Loucy (cell line): ENCODE data around the gene IGF2R.
"Not testable (repeated sequence)": the region's sequence is repeated elsewhere in the genome, so short reads cannot be mapped to it uniquely, and the experiment has no call there.

Experiments
- H2AFZ ChIP-seq: fragments of 200-600 bp; sonication (generic); 2 replicates; pipeline ENCODE4 v1.6.0; 2016; ENCODE audit warnings: antibody characterized with exemption, mild to moderate bottlenecking, low read length, moderate library complexity
- H3F3A ChIP-seq: fragments of 200-600 bp; 2 replicates; pipeline ENCODE4 v1.6.0; 2016; ENCODE audit warnings: antibody characterized with exemption, low read depth, mild to moderate bottlenecking
- H3K27me3 ChIP-seq: fragments of 200-600 bp; sonication (generic); 2 replicates; pipeline ENCODE4 v1.6.1; 2014; ENCODE audit warnings: low read length, mild to moderate bottlenecking; ENCODE audit not compliant: insufficient read depth, poor library complexity, severe bottlenecking
- H3K36me3 ChIP-seq: fragments of 200-600 bp; sonication (generic); 2 replicates; pipeline ENCODE4 v1.6.1; 2016; ENCODE audit warnings: low read length; ENCODE audit not compliant: insufficient read depth
- H3K4me1 ChIP-seq: fragments of 200-600 bp; sonication (generic); 2 replicates; pipeline ENCODE4 v1.5.1; 2014; ENCODE audit warnings: low read length, mild to moderate bottlenecking; ENCODE audit not compliant: insufficient read depth, poor library complexity, severe bottlenecking
- H3K4me2 ChIP-seq: fragments of 200-600 bp; sonication (generic); 2 replicates; pipeline ENCODE4 v1.6.0; 2014; ENCODE audit warnings: antibody characterized with exemption, low read length, low read depth, mild to moderate bottlenecking; ENCODE audit not compliant: poor library complexity, severe bottlenecking
- H3K4me3 ChIP-seq: fragments of 200-600 bp; sonication (generic); 2 replicates; pipeline ENCODE4 v1.5.1; 2014; ENCODE audit warnings: low read length, mild to moderate bottlenecking, mixed read lengths; ENCODE audit not compliant: poor library complexity, severe bottlenecking
- H3K79me2 ChIP-seq: fragments of 200-600 bp; sonication (generic); 2 replicates; pipeline ENCODE4 v1.6.1; 2014; ENCODE audit warnings: low read length; ENCODE audit not compliant: insufficient read depth
- H3K9ac ChIP-seq: fragments of 200-600 bp; sonication (generic); 2 replicates; pipeline ENCODE4 v1.6.0; 2014; ENCODE audit warnings: mild to moderate bottlenecking, low read depth, low read length, moderate library complexity; ENCODE audit not compliant: poor library complexity, severe bottlenecking
- H3K9me2 ChIP-seq: fragments of 200-600 bp; sonication (generic); replicated peaks from 2 replicates; pipeline ENCODE4 v1.6.1; 2016; ENCODE audit warnings: low read depth, low read length, mixed read lengths
- H3K9me3 ChIP-seq: fragments of 200-600 bp; sonication (generic); 2 replicates; pipeline ENCODE4 v1.6.1; 2014; ENCODE audit warnings: mild to moderate bottlenecking, antibody characterized with exemption, low read length, low read depth; ENCODE audit not compliant: insufficient read depth
- H4K20me1 ChIP-seq: fragments of 200-600 bp; sonication (generic); 2 replicates; pipeline ENCODE4 v1.6.0; 2014; ENCODE audit warnings: antibody characterized with exemption, low read length, mild to moderate bottlenecking; ENCODE audit not compliant: insufficient read depth, poor library complexity, severe bottlenecking
- EZH2phosphoT487 ChIP-seq: fragments of 200-600 bp; IDR thresholded peaks from 2 replicates; pipeline ENCODE4 v1.6.1; 2018; ENCODE audit warnings: antibody characterized with exemption, mild to moderate bottlenecking, moderate library complexity, borderline replicate concordance
- TF ChIP-seq, protein P1 (sequence below): fragments of 200-600 bp; sonication (generic); conservative IDR thresholded peaks from 2 replicates; pipeline ENCODE4 v1.5.1; 2014; ENCODE audit warnings: mild to moderate bottlenecking, antibody characterized with exemption, low read length

Gene IGF2R

DNA sequence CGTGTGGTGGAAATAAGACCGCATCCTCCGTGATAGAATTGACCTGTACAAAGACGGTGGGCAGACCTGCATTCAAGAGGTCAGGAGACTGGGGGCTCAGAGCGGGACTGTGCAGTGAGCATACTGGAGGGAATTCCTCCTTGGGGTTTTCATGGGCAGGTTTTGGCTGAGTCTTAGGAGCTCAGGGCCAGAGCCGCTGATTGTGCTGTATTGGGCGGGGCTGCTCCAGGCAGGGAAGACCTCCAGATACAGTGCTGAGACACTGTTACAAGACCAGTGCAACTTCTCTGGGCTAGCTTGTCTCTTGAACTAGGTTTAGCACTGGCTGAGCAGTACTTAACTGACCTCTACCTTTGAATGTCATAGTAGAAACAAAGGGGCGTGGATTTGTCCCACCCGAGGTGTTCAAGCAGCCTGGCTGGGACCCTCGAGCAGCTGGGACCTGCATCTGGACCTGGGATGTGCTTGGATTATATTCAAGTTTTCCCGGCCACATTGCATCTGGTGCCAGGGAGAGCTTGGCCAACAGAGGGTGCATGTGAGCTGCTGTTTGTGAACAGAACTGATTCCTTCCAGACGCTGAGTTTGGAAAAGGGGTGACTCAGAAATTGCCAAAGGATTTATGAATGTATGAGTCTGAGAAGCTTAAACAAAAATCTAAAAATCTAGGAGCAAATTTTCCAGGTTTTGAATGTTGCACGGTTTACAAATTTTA, 119.3 kb downstream of the IGF2R start:
- no peak overlapping the region for H3K4me2 ChIP-seq
- H3K36me3 ChIP-seq: peaks cover 50% of the 10 kb centered on the region; the same call in 1 of the 2 replicates
- no peaks in the 10 kb centered on the region for H3K79me2 ChIP-seq
- no peak overlapping the region for H2AFZ ChIP-seq
- no peak overlapping the region for H3K4me3 ChIP-seq
- no peak overlapping the region for H3K9ac ChIP-seq
- no peaks in the 10 kb centered on the region for H3K27me3 ChIP-seq
- H3F3A ChIP-seq: no peaks in the 10 kb centered on the region
- no peaks in the 10 kb centered on the region for H4K20me1 ChIP-seq
- H3K9me2 ChIP-seq: no peaks in the 10 kb centered on the region
- no peak for TF ChIP-seq EZH2phosphoT487
- TF ChIP-seq, protein P1, sequence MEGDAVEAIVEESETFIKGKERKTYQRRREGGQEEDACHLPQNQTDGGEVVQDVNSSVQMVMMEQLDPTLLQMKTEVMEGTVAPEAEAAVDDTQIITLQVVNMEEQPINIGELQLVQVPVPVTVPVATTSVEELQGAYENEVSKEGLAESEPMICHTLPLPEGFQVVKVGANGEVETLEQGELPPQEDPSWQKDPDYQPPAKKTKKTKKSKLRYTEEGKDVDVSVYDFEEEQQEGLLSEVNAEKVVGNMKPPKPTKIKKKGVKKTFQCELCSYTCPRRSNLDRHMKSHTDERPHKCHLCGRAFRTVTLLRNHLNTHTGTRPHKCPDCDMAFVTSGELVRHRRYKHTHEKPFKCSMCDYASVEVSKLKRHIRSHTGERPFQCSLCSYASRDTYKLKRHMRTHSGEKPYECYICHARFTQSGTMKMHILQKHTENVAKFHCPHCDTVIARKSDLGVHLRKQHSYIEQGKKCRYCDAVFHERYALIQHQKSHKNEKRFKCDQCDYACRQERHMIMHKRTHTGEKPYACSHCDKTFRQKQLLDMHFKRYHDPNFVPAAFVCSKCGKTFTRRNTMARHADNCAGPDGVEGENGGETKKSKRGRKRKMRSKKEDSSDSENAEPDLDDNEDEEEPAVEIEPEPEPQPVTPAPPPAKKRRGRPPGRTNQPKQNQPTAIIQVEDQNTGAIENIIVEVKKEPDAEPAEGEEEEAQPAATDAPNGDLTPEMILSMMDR: peak; percentile 46
- no peaks in the 10 kb centered on the region for H3K9me3 ChIP-seq
- H3K4me1 ChIP-seq: no peaks in the 10 kb centered on the region

DNA sequence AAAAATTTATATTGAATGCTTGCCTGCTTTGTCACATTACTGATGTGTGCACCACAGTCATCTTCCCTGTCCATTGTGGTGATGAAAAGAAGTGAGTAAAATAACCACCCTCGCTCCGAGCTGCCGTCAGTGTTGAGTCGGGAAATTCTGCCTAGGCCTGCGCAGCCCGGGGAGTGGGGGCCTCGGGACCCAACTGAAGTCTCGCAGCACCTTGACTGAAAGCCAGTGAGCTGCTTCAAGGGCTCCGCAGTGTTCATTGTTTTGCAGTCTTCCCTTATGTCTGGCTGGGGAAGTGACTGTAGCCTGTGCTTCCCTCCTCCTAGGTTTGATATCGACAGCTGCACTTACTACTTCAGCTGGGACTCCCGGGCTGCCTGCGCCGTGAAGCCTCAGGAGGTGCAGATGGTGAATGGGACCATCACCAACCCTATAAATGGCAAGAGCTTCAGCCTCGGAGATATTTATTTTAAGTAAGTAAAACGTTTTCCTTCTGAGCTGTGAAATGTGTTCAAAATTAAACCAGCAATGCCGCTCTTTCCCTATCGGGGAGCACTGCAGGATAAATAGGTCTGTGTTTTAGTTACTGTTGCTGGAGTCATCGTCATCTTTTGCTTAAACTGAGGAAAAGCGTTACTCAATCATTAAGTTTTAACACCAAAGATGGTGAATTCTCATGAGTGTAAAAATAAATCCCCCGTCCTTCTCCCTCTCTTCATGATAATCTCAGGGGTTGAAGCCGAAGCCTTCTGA, 120.1 kb downstream of the IGF2R start:
- Histone ChIP-seq H2AFZ (no peak overlapping the region), H3K4me2 (no peak overlapping the region), H3K79me2 (no peaks in the 10 kb centered on the region), H3K27me3 (no peaks in the 10 kb centered on the region), H3K9ac (no peak overlapping the region), H3K9me3 (no peaks in the 10 kb centered on the region), H3K4me3 (no peak overlapping the region), H3K36me3 (peaks cover 53% of the 10 kb centered on the region; the same call in 1 of the 2 replicates), H4K20me1 (no peaks in the 10 kb centered on the region), H3F3A (no peaks in the 10 kb centered on the region), H3K4me1 (no peaks in the 10 kb centered on the region), H3K9me2 (no peaks in the 10 kb centered on the region)
- TF ChIP-seq, protein P1: no peak
- TF ChIP-seq EZH2phosphoT487: no peak

DNA sequence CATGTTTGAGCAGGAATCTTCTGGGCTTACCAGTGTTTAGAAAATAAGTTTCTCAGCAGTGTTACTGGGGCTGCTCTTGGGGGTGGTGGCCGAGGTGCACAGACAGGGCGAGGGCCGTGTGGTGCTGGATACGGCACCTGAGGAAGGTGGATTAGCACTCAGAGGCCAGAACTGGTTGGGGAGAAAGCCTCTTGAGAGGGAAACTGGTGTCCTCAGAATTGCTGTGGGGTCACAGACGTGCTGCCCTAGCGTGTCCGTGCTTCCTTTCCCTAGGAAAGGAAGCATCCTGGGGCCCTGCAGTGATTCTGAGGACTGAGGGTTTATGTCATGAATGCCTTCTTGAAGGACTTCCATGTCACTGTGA, 120.6 kb downstream of the IGF2R start:
- Histone ChIP-seq H3K4me3 (no peak overlapping the region), H2AFZ (no peak overlapping the region), H3K9ac (no peak overlapping the region), H3K27me3 (no peaks in the 10 kb centered on the region), H3K4me1 (no peaks in the 10 kb centered on the region), H3K36me3 (peaks cover 48% of the 10 kb centered on the region; the same call in 1 of the 2 replicates), H3K9me2 (no peaks in the 10 kb centered on the region), H3K9me3 (no peaks in the 10 kb centered on the region), H3F3A (no peaks in the 10 kb centered on the region), H4K20me1 (no peaks in the 10 kb centered on the region), H3K79me2 (no peaks in the 10 kb centered on the region), H3K4me2 (no peak overlapping the region)
- TF ChIP-seq EZH2phosphoT487: no peak
- TF ChIP-seq, protein P1: no peak

DNA sequence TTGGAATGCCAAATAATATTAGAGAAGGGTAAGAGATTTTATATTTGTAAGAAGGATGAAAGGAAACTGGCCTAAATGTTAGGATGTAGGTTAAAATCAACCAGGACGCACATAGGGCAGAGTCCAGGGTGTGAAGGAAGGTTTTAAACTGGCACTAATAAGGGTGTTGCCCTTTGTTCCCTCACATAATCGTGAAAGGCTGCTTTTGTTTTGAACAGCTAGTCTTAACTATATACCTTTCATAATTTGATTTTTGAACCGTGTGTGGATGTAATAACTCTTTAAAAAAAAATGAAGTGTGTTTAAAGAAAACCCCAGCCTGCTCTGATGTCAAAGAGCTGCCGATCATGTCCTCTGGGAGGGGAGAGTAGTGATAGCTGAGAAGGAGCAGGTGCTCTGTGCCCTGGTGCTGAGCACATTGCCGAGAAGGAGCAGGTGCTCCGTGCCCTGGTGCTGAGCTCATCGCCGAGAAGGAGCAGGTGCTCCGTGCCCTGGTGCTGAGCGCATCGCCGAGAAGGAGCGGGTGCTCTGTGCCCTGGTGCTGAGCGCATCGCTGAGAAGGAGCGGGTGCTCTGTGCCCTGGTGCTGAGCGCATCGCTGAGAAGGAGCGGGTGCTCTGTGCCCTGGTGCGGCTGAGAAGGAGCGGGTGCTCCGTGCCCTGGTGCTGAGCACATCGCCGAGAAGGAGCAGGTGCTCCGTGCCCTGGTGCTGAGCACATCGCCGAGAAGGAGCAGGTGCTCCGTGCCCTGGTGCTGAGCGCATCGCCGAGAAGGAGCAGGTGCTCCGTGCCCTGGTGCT, 121.8 kb downstream of the IGF2R start:
- H3K4me1 ChIP-seq, H3F3A ChIP-seq, H3K4me3 ChIP-seq, H3K9me3 ChIP-seq, H4K20me1 ChIP-seq, H3K9ac ChIP-seq, H3K9me2 ChIP-seq, H3K79me2 ChIP-seq, H3K27me3 ChIP-seq, H2AFZ ChIP-seq, H3K4me2 ChIP-seq: not testable (repeated sequence)
- H3K36me3 ChIP-seq: peaks cover 36% of the 10 kb centered on the region; the same call in 1 of the 2 replicates

DNA sequence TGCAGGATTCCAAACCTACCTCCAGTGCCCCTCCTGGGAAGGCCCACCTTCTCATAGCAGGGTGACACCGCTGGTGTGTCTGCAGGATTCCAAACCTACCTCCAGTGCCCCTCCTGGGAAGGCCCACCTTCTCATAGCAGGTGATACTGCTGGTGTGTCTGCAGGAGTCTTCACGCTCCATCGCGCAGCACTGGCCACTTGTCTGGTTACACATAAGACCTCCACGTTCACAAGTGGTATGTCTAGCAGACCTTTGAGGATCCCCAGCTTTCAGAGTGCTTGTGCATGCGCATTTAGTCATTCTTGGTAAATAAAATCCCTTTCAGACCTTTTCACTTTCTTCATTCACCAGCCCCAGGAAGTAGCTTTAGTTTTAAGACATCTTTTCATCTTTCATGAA, 123.3 kb downstream of the IGF2R start:
- H3K79me2 ChIP-seq, H3F3A ChIP-seq, H3K4me1 ChIP-seq, H3K4me3 ChIP-seq, H3K9me2 ChIP-seq, H4K20me1 ChIP-seq, H3K4me2 ChIP-seq, H3K9me3 ChIP-seq, H2AFZ ChIP-seq, H3K27me3 ChIP-seq, H3K9ac ChIP-seq: not testable (repeated sequence)
- peaks cover 39% of the 10 kb centered on the region; the same call in 1 of the 2 replicates for H3K36me3 ChIP-seq
